ENCODE data around the gene MATN4.
"Not testable (repeated sequence)": the region's sequence is repeated elsewhere in the genome, so short reads cannot be mapped to it uniquely, and the experiment has no call there.

Gene MATN4

GRCh38 chr20:45308117-45308778 lies at the start of gene MATN4:
MATN4 (minus strand) TSS chr20:45308299; CDS start chr20:45305582, 2,717 bp downstream.
- DNase-seq, result no peak

- no peak for DNase-seq
Observed at GRCh38 chr20:45355209-45356084, 47.3 kb upstream of the MATN4 start.

GRCh38 chr20:45354423-45355208 lies 46.5 kb upstream of the MATN4 start:
- no peak for DNase-seq

GRCh38 chr20:45353746-45354145 lies 45.6 kb upstream of the MATN4 start:
- DNase-seq, result no peak

DNA sequence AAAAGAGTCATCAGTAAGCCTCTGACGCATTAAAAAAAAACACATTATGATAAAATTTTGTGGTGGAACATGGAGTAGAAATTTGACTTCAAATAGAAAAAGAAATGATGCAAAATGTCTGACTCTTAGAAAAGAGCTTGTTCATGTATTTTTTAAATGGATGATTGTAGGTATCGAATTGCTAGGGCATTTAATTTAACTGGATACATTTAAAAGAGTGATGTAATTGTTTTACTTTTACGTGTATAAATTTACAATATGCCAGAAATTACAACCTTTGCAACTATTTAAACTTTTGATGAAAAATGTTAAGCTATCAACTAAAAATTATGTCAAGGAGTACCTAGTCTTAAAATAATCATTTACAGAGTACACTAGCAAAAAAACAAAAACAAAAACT lies 44.6 kb upstream of the MATN4 start:
- DNase-seq, result no peak

DNA sequence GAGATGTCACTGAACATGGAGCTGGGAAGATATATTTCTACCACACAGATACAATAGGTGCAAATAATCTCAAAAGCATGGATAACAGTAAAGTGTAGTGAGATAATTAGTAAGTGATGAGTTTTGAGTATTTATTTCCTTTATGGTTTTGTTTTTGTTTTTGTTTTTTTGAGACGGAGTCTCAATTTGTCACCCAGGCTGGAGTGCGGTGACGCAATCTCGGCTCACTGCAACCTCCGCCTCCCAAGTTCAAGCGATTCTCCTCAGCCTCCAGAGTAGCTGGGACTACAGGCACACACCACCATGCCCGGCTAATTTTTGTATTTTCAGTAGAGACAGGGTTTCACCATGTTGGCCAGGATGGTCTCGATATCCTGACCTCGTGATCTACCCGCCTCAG lies 42.7 kb upstream of the MATN4 start:
- not testable (repeated sequence) for DNase-seq

GRCh38 chr20:45350217-45350616 lies 42.1 kb upstream of the MATN4 start:
- no peak for DNase-seq

- no peak for DNase-seq
Observed at GRCh38 chr20:45347936-45348778, 40.1 kb upstream of the MATN4 start, which contains the start of gene SDC4. SDC4 (minus strand) TSS chr20:45348424; CDS start chr20:45348384, 40 bp downstream.

DNA sequence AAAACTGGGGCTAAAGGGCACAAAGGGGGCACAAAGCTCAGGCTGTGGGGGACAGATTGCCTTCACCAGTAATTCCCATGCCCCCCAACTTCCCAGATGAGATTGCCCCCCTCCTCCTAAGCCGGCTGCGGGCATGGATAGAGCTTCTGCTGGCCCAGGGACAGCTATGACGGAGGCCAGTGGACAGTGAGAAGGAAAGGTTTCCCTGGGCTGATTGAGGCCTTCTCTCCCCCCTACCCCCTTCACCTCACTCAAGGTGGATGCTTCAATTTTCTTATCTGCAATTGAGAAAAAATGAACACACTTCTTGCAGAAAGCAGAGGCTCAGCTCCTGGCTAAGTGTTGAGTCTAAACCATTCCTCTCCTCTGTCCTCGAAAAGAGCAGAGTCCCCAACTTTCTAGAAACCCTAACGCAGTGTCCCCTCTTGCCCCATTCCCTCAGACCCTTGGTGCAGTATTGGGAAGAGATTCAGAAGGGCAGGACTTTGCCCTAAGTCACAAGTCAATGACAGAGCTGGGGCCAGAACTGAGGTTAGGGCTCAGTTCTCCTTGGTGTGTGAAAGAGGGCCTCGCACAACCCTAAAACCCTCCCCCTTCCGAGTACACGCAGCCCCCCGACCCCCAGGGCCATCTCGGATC lies 39.3 kb upstream of the MATN4 start:
- no peak for DNase-seq

DNA sequence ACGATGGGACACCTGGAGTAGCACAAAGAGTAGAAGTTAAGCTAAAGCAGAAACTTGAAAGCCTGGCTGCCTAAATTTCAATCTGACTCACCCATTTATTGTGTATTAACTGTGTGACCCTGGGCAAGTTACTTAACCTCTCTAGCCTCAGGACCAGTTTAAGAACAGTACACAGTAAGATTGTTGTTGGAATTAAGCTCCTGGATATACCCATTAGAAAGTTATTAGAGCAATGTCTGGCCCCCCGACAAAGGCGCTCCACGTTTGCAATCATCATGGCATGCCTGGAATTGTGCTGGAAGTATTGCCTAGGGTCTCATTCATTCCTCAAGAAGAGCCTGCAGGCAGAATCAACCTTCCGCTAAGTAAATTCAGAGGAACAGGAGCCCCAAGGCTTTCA lies 38.8 kb upstream of the MATN4 start:
- no peak for DNase-seq

DNA sequence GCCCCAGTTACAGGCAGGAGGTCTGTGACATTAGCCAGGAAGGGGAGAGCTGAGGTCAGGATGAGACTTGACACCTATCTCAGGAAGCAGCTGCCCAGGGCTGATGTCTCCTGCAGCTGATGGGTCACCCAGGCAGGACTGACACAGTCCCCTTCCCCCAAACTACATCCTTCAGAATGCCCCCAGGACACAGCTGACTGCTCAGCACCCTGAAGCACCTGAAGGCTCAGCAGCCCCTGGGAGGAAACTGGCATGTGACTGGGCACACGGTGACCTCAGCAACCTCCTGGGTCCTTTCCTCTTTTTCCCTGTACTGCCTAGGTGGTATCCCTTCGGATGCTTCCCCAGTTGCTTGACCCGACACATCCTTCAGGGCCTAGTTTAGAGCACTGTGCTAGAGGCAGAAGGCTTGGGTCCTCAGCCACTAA lies 38.2 kb upstream of the MATN4 start:
- DNase-seq, result no peak

- no peak for DNase-seq
Observed at GRCh38 chr20:45345104-45345936, 37.2 kb upstream of the MATN4 start.

GRCh38 chr20:45344168-45344860 lies 36.2 kb upstream of the MATN4 start:
- no peak for DNase-seq

GRCh38 chr20:45343532-45344167 lies 35.6 kb upstream of the MATN4 start:
- no peak for DNase-seq

DNA sequence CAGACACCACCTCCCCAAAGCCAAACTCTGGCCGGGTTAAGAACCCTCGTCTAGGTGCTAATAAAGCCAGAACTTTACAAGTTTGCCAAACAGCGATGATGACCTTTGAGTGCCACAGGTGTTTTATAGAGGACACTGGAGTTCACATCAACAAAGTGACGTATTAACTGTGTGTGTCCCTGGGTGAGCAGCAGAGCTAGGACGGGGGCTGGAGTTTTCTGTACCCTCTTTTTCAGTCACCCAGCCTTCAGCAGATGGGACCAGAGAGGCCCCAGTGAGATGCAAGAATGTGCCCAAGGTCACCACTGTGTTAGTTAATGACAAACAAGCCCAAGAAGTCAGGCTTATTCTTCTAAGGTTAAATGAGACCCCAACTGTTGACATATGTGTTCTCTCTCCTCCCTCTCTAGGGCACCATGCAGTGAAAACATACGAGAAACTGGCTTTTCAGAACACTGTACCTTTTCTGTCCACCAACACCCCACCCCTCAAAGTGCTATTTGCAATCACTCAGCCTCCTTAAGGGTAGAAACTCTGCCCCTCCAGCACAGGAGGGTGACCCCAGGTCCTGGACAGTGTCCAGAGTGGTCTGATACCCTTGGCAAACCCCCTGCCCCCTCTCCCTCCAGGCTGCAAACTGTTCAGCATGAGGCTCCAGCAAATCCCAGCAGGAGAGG lies 34.9 kb upstream of the MATN4 start:
- DNase-seq, result no peak

DNA sequence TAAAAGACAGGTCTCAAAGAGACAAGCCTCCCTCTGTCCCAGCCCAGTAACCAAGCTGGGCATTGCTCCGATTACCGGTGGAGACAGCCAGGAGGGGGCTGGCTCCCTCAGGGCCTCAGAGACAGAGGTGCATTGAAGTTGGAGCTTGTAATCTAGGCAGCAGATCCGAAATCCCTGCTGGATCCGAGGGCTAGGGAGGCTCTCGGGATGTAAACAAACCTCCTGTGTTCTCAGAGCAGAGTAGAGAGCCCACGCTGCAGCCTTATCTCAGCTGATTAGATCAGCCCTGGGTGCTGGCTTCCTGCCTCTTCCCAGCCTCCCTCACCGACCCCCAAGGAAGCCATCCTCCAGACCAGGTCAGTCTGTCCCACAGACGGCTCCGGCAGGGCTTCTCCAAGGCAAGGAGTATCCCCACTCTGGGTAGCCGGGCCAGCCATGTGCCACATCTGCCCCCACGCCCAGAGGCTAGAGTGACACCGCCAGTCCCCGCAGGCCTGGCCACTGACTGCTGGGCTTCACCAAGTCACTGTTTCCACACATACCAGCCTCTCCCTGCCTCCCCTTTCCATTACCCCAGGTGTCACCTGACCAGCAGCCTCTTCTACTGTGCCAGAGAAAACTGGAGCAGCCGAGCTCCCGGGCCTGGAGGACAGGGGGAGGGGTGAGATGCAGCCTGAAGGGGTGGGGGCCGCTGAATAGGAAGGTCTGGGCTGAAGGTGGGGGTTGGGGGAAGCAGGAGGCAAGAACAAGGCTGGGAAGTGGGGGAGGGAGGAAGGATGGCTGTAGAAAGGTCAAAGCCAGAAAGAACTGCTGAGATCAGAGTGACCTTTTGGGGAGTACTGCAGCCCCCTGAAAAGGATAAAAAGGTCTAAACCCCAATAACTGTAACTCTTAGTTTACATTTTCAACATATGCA lies 34.1 kb upstream of the MATN4 start:
- DNase-seq, result no peak

GRCh38 chr20:45341579-45341938 lies 33.5 kb upstream of the MATN4 start:
- DNase-seq, result no peak

GRCh38 chr20:45340951-45341350 lies 32.9 kb upstream of the MATN4 start:
- DNase-seq, result no peak

All from NCI-H524 treated with DMSO at 0.1 percent for 48 hours (cell line).